HK-2 (cell line): Measurements from ENCODE around the gene FGF12.

ENCODE experiments used
- DNase-seq: peaks from one replicate; pipeline ENCODE4 v3.0.0-alpha.2; 2018; ENCODE audit not compliant: unreplicated experiment

The FGF12 gene

DNA sequence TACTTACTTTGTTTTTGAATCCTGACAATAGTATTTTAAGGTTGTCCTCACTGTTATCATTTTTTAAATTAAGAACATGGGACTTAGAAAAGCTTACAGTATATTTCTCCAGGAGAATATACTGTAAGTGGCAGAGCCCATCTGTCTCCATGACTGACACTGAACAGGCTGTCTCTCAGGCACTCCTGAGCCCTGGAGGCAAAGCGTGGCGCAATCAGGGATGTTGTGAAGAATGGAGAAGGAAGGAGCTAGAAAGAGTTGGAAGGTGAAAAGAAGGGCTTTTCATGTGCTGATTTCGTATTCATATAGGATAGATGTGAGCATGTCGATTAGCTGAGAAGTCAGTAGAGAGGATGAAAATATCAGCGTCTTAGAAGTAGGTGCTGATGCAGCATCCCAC lies 41.5 kb downstream of the FGF12 start:
- no peak for DNase-seq

DNA sequence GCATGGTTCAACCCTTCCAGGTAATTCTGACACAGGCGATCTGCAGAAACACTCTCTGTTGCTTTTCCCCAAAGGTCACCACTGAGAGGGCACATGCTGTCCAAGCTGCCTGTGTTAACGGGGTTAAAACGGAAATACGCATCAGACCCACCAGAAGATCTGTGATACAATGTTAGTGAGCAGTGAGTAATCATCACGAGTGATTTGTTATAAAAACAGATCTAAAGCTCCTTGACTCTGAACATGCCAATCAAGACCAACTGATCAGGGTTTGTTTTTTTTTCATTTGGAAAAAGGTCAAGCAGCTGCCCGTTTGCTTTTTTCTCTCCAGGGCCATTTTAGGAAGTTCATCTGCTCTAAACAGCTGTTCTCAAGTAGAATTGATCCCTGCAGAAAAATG lies 43.2 kb downstream of the FGF12 start:
- no peak for DNase-seq

- DNase-seq, result no peak
These were observed 51.2 kb downstream of the FGF12 start for GRCh38 chr3:192675958-192676649.

DNA sequence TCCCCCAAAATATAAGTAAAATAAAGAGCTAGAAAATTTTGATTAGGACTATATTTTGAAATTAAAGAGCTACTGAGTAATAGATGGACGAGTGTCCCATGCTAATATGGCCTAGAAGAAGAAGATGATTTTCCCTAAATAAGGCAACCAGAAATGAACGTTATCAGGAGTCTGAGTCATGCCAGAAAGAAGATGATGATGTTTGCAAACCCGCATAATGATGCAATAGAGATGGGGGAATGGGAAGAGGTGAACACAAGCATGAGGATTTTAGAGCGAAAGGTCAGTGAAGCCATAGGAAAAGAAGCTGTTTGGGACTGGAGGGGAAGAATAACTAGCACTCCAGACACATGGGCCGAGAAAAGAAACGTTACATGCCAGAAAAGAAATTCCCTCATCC lies 71.7 kb downstream of the FGF12 start:
- no peak for DNase-seq

DNA sequence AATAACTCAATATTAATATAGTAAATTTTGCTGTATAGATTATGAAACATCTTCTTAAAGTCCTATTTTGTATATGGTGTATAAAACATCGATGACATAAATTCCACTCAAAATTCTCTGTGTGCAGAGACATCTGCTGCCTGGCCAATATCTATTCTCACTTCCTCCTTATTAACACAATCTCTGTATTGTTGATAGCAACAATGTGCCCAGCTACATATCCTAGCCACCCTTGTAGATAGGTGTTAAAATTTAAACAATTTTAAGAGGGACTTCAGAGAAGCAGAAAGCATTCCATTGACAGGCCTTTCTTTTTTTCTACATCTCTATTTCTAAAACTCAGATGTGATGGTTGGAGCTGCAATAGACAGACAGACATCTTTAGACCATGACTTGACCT lies 72.3 kb downstream of the FGF12 start:
- no peak for DNase-seq

DNA sequence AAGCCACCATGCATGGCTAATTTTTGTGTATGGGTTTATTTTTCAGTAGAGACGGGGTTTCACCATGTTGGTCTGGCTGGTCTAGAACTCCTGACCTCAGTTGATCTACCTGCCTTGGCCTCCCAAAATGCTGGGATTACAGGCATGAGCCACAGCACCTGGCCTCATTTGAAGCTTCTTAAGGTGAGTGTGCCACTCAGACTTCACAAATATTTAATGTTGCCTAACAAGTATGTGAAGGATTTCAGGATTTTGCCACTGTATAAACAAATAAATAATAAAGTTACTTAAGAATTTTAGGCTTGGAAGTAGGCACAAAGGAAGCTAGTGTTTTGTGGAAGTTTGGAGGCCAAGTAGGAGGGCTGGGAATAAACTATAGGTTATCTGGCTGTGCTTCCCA lies 73.5 kb downstream of the FGF12 start:
- DNase-seq, result no peak

DNA sequence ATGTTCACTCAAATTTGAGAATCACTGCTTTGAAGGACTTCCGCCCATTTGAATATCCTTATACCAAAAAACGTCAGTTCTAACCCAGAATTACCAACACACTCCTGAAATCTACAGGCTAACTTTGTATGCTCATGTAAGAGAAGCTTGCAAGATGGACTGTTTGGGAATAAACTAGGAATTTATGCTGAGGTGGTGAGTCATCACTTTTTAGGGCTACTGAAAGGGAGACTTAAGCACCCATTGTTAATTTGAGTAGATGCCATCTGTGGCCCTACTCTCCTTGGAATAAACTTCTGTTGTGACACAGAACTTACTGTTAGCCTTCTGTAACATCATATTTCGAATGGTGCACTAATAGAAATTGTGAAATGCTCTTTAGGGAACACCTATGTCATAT lies 74.6 kb downstream of the FGF12 start:
- no peak for DNase-seq

GRCh38 chr3:192651836-192652512 lies 75.4 kb downstream of the FGF12 start:
- DNase-seq, result no peak

- DNase-seq, result no peak
These were observed 81.9 kb downstream of the FGF12 start for GRCh38 chr3:192645437-192645836.

GRCh38 chr3:192642651-192643050 lies 84.7 kb downstream of the FGF12 start:
- no peak for DNase-seq

GRCh38 chr3:192641919-192642318 lies 85.4 kb downstream of the FGF12 start:
- no peak for DNase-seq

DNA sequence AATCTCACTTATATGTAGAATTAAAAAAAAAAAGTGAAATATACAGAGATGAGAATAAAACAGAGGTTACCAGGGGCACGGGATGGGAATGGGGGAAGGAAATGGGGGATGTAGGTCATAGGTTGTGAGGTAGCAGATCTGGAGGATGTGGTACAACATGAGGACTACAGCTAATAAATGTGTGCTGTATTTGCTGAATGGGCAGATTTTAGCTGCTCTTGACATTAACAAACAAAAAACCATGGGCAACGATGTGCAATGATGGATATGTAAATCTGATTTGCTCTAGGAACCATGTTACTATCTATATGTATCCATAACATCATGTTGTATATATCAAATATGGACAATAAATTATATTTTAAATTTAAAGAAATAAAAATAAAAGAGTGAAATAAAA lies 87.4 kb downstream of the FGF12 start:
- no peak for DNase-seq

DNA sequence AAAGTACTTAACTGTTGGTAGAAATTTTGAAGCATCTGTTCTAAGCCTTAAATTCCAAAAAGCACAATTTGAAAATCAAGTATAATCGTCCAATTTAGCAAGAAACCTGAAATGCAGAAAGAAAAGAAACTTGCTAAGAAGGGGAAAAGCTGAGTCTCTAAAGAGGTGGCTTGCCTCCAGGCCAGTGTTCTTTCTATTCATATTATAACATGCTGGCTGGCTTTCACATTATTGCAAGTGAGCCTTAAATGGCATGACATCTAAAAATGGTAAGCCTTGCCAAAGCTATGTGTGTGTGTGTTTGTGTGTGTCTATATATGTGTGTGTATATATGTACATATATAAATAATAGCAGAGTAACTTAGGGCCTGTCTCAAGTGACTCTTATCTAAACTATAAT lies 89.5 kb downstream of the FGF12 start:
- no peak for DNase-seq

- DNase-seq, result no peak
These were observed 90.6 kb downstream of the FGF12 start for GRCh38 chr3:192636517-192637444.

GRCh38 chr3:192629429-192629828 lies 97.9 kb downstream of the FGF12 start:
- DNase-seq, result no peak

GRCh38 chr3:192621909-192622308 lies 105.4 kb downstream of the FGF12 start:
- no peak for DNase-seq

DNA sequence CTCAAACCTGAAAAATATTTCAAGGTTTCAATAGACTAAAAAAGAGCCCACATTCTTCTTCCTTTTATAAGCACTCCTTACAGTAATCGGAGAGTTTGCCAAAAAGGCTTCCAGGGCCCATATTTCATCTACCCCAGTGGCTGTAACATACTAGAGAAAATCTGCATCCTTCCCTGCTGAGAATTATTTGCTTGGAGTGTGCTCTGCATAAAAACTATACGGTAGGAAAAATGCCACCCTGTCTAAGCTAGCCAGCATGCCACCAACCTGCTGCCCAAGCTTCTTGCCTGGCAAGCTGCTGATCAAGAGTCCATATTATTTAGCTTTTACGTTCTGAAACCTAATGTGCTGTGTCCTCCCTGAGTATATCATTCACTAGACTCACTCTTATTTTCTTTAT lies 107.1 kb downstream of the FGF12 start:
- no peak for DNase-seq

- no peak for DNase-seq
These were observed 115.9 kb downstream of the FGF12 start for GRCh38 chr3:192611411-192611810.

GRCh38 chr3:192608726-192609600 lies 118.4 kb downstream of the FGF12 start:
- no peak for DNase-seq

DNA sequence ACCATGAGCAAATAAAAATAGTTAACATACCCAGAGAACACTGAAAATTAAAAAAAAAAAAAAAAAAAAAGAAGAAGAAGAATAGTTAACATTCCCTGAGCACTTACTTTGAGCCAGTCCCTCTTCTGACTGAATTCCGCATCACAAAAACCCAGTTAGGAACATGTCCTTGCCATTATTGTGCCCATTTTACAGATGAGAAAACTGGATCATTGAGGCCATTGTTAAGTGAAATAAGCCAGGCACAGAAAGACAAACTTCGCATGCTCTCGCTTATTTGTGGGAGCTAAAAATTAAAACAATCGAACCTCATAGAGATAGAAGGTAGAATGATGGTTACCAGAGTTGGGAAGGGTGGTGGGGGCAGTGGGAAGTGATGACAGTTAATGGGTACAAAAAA lies 119.5 kb downstream of the FGF12 start:
- no peak for DNase-seq

DNA sequence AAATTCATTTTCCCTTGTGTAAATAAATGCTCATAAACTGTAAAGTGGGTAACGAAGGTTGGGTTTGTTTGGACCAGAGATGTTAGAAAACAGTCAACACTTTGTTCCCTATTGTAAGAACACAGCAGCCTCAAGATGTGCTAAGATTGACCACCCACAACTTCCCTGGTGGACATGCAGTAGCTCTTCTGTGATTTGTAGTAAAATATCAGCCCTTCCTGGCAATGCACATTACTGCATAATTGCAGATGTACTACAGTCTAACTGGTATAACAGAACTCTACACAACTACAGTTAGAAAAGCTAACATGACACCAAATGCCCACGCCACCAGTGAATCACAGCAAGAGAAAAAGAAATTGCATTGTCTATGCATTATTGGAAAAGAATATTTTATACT lies 129.4 kb downstream of the FGF12 start:
- no peak for DNase-seq

DNA sequence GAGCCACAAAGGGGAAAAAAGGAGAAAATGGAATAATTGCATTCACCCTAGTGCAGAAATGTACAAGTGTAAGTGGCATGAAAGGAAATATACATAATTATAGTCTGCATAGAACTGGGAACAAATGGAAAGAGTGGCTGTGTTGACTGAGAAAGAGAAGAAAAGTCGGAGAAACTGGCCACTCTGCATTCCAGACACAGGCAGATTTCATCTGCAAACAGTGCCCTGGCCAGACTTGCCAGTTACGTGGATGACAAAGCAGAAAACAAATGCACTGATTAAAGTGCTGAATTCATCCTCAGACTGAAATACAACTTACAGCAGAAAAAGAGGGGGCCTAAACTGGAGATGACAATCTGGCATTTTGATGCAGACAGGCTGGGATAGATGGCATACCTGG lies 129.8 kb downstream of the FGF12 start:
- no peak for DNase-seq
